DOHH2 (cell line): ENCODE measurements around the gene SLC25A13.

ENCODE experiments used
- H3F3A ChIP-seq: fragments of 200-600 bp; sonication (generic), shearing (Covaris generic); 2 replicates; pipeline ENCODE4 v1.6.0; 2016; ENCODE audit warnings: antibody characterized with exemption, mild to moderate bottlenecking; ENCODE audit not compliant: control insufficient read depth, insufficient read depth
- H3K27ac ChIP-seq: fragments of 200-600 bp; sonication (generic); 2 replicates; pipeline ENCODE4 v1.5.1; 2014; ENCODE audit warnings: low read depth, mild to moderate bottlenecking, low read length, moderate library complexity
- H3K27me3 ChIP-seq: fragments of 200-600 bp; sonication (generic); 2 replicates; pipeline ENCODE4 v1.6.1; 2014; ENCODE audit warnings: mild to moderate bottlenecking, low read length, mixed read lengths; ENCODE audit not compliant: control insufficient read depth
- H3K36me3 ChIP-seq: fragments of 200-600 bp; sonication (generic); 2 replicates; pipeline ENCODE4 v1.6.1; 2014; ENCODE audit warnings: mild to moderate bottlenecking, low read length, moderate library complexity, mixed read lengths; ENCODE audit not compliant: control insufficient read depth
- H3K4me1 ChIP-seq: fragments of 200-600 bp; sonication (generic); 2 replicates; pipeline ENCODE4 v1.6.1; 2014; ENCODE audit warnings: mild to moderate bottlenecking, low read length, mixed read lengths; ENCODE audit not compliant: control insufficient read depth
- H3K4me2 ChIP-seq: fragments of 200-600 bp; sonication (generic); 2 replicates; pipeline ENCODE4 v1.6.0; 2014; ENCODE audit warnings: mild to moderate bottlenecking, low read length, moderate library complexity
- H3K4me3 ChIP-seq: fragments of 200-600 bp; sonication (generic); 2 replicates; pipeline ENCODE4 v1.5.1; 2014; ENCODE audit warnings: mild to moderate bottlenecking, low read length, mixed read lengths
- H3K79me2 ChIP-seq: fragments of 200-600 bp; sonication (generic); 2 replicates; pipeline ENCODE4 v1.6.1; 2014; ENCODE audit warnings: mild to moderate bottlenecking, low read length, mixed read lengths; ENCODE audit not compliant: control insufficient read depth
- H3K9me2 ChIP-seq: fragments of 200-600 bp; sonication (generic); replicated peaks from 2 replicates; pipeline ENCODE4 v1.6.1; 2014; ENCODE audit warnings: mild to moderate bottlenecking, low read length, mixed read lengths; ENCODE audit not compliant: control insufficient read depth
- H3K9me3 ChIP-seq: fragments of 200-600 bp; sonication (generic); 2 replicates; pipeline ENCODE4 v1.6.1; 2014; ENCODE audit warnings: antibody characterized with exemption, low read length, mixed read lengths; ENCODE audit not compliant: control insufficient read depth, insufficient read depth
- H4K20me1 ChIP-seq: fragments of 200-600 bp; sonication (generic); 2 replicates; pipeline ENCODE4 v1.6.0; 2014; ENCODE audit warnings: low read depth, mild to moderate bottlenecking, antibody characterized with exemption, low read length, moderate library complexity; ENCODE audit not compliant: control insufficient read depth, insufficient read depth
- EZH2phosphoT487 ChIP-seq: fragments of 200-600 bp; sonication (generic); IDR thresholded peaks from 2 replicates; pipeline ENCODE4 v1.6.1; 2017; ENCODE audit warnings: borderline replicate concordance, mild to moderate bottlenecking, antibody characterized with exemption, low read length, moderate library complexity, mixed read lengths
- TF ChIP-seq, protein P1 (sequence below): fragments of 200-600 bp; sonication (generic); IDR thresholded peaks from one replicate; pipeline ENCODE4 v1.5.1; 2014; ENCODE audit warnings: antibody characterized with exemption, mild to moderate bottlenecking, low read depth, low read length; ENCODE audit not compliant: poor library complexity, severe bottlenecking

Gene SLC25A13

GRCh38 chr7:96321031-96321657 lies 754 bp downstream of the SLC25A13 start:
- H3K36me3 ChIP-seq: no peaks in the 10 kb centered on the region; the same call in 1 of the 2 replicates
- no peaks in the 10 kb centered on the region for H3K9me3 ChIP-seq
- peak overlapping the region; percentile 89 for H3K4me3 ChIP-seq
- peak overlapping the region; percentile 83 for H3K4me2 ChIP-seq
- TF ChIP-seq, protein P1, sequence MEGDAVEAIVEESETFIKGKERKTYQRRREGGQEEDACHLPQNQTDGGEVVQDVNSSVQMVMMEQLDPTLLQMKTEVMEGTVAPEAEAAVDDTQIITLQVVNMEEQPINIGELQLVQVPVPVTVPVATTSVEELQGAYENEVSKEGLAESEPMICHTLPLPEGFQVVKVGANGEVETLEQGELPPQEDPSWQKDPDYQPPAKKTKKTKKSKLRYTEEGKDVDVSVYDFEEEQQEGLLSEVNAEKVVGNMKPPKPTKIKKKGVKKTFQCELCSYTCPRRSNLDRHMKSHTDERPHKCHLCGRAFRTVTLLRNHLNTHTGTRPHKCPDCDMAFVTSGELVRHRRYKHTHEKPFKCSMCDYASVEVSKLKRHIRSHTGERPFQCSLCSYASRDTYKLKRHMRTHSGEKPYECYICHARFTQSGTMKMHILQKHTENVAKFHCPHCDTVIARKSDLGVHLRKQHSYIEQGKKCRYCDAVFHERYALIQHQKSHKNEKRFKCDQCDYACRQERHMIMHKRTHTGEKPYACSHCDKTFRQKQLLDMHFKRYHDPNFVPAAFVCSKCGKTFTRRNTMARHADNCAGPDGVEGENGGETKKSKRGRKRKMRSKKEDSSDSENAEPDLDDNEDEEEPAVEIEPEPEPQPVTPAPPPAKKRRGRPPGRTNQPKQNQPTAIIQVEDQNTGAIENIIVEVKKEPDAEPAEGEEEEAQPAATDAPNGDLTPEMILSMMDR: no peak
- TF ChIP-seq EZH2phosphoT487: no peak
- no peaks in the 10 kb centered on the region for H3F3A ChIP-seq
- peaks cover 26% of the 10 kb centered on the region for H3K4me1 ChIP-seq
- H3K27ac ChIP-seq: peak overlapping the region; percentile 61
- no peaks in the 10 kb centered on the region; the same call in 1 of the 2 replicates for H4K20me1 ChIP-seq
- H3K79me2 ChIP-seq: peaks cover 57% of the 10 kb centered on the region
- H3K9me2 ChIP-seq: no peaks in the 10 kb centered on the region
- H3K27me3 ChIP-seq: no peaks in the 10 kb centered on the region

GRCh38 chr7:96320442-96320841 lies 1.5 kb downstream of the SLC25A13 start:
- peak overlapping the region; percentile 83 for H3K4me2 ChIP-seq
- no peaks in the 10 kb centered on the region; the same call in 1 of the 2 replicates for H4K20me1 ChIP-seq
- no peaks in the 10 kb centered on the region; the same call in 1 of the 2 replicates for H3K36me3 ChIP-seq
- TF ChIP-seq EZH2phosphoT487: no peak
- TF ChIP-seq, protein P1: no peak
- peaks cover 26% of the 10 kb centered on the region for H3K4me1 ChIP-seq
- no peaks in the 10 kb centered on the region for H3K27me3 ChIP-seq
- H3K27ac ChIP-seq: peak overlapping the region; percentile 61
- no peaks in the 10 kb centered on the region for H3K9me3 ChIP-seq
- H3F3A ChIP-seq: no peaks in the 10 kb centered on the region
- H3K79me2 ChIP-seq: peaks cover 62% of the 10 kb centered on the region
- H3K9me2 ChIP-seq: no peaks in the 10 kb centered on the region
- H3K4me3 ChIP-seq: peak overlapping the region; percentile 89

DNA sequence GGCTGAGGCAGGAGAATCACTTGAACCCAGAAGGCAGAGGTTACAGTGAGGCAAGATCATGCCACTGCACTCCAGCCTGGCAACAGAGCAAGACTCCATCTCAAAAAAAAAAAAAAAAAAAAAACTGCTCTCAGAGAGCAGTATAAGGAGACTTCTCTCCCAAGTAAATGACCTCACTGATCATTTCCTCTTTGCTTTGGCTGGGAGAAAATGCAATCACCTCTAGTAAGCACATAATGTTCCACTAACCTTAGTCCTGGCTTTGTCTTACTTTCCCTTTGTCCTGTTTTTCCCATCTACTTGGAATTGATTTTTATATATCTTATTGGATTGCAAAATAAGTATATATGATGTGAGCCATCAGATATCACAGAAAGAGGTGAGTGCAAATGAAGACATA lies 2.5 kb downstream of the SLC25A13 start:
- no peaks in the 10 kb centered on the region for H3K9me2 ChIP-seq
- no peak overlapping the region for H3K4me2 ChIP-seq
- TF ChIP-seq, protein P1: no peak
- no peak for TF ChIP-seq EZH2phosphoT487
- no peaks in the 10 kb centered on the region for H3K9me3 ChIP-seq
- H3F3A ChIP-seq: no peaks in the 10 kb centered on the region
- H4K20me1 ChIP-seq: no peaks in the 10 kb centered on the region; the same call in 1 of the 2 replicates
- no peak overlapping the region for H3K4me3 ChIP-seq
- peaks cover 72% of the 10 kb centered on the region for H3K79me2 ChIP-seq
- no peak overlapping the region for H3K27ac ChIP-seq
- H3K4me1 ChIP-seq: peaks cover 26% of the 10 kb centered on the region
- H3K36me3 ChIP-seq: no peaks in the 10 kb centered on the region; the same call in 1 of the 2 replicates
- no peaks in the 10 kb centered on the region for H3K27me3 ChIP-seq
